ENCODE measurements around the gene NXPH3.
A peak's percentile ranks its signal among the peaks of the same experiment; 100 is the strongest.
"Not testable (repeated sequence)": the region's sequence is repeated elsewhere in the genome, so short reads cannot be mapped to it uniquely, and the experiment has no call there.

The NXPH3 gene

DNA sequence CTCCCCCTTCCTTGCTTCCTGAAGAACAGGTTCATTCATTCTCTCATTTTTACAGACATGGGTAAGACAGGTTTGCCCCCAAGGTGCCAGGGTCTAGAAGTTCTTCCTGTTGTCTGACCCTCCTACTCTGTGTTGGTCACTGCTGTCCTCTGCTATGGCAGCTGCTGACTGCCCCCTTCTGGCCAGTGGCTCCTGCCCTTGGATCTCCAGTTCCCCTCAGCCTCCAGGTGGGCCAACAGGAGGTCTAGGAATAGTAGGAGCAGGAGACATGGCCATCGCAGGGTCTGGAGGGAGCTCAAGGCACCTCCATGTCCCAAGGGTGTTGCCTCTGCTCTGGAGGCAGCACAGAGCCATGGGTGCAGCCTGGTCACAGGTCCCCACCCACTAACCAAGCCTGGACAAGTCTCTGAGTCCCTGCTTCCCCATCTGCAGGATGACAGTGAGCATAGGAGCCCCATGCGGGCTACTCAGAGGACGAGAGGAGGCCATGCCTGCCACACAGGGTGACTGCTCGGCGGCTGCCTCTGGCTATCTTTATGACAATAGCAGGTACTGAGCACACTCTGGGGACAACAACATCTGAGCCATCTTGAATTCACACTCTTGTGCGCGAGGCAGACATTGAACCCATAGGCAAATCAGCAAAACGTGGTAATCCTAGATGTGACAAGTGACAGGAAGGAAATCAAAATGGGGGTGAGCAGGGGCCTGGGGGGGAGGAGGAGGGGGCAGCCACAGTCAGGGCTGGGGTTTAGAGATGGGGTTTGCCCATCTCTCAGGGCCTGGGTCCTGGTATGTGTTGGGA lies 27.0 kb upstream of the NXPH3 start:
- TF ChIP-seq CTCF (IDR thresholded peaks at IDR 0.05; ENCODE audit: unreplicated experiment in 3 of 3): peak; percentile 16 to 23 (median 23)
- Mint-ChIP-seq H3K9me3 (no peaks in the 10 kb centered on the region), H3K27me3 (ENCODE audit: low read depth) (peaks cover 8% of the 10 kb centered on the region), H3K4me1 (peaks cover 75% of the 10 kb centered on the region), H3K27ac (peak overlapping the region; percentile 69 to 95 (median 90)), H3K36me3 (ENCODE audit: low read depth) (no peaks in the 10 kb centered on the region), H3K4me3 (peak overlapping the region in 2 of 3 experiments; percentile 47 to 56)

DNA sequence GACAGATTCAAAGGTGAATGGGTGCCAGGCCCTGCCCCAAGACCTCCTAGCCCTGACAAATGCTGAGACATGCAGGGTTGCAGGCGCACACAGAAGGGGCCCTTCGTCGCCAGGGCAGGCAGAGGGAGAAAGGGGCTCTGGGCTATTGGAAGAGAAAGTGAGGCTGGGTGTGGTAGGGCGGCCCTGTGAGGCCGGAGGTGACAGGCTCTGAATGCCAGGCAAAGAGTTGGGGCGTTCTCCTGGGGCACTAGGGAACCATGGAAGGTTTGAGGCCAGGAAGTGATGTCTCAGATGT lies 26.4 kb upstream of the NXPH3 start:
- no peak for TF ChIP-seq CTCF (IDR thresholded peaks at IDR 0.05; ENCODE audit: unreplicated experiment in 3 of 3)
- peak overlapping the region in 1 of 3 experiments; percentile 7 for H3K4me3 Mint-ChIP-seq
- H3K36me3 Mint-ChIP-seq (ENCODE audit: low read depth): no peaks in the 10 kb centered on the region
- peaks cover 75% of the 10 kb centered on the region for H3K4me1 Mint-ChIP-seq
- H3K27ac Mint-ChIP-seq: peak overlapping the region; percentile 69 to 90 (median 79)
- peaks cover 8% of the 10 kb centered on the region for H3K27me3 Mint-ChIP-seq (ENCODE audit: low read depth)
- H3K9me3 Mint-ChIP-seq: no peaks in the 10 kb centered on the region

GRCh38 chr17:49549691-49550678 lies 25.7 kb upstream of the NXPH3 start:
- Mint-ChIP-seq H3K4me3 (peak overlapping the region in 1 of 3 experiments; percentile 7), H3K27me3 (ENCODE audit: low read depth) (peaks cover 8% of the 10 kb centered on the region), H3K4me1 (peaks cover 76% of the 10 kb centered on the region), H3K9me3 (no peaks in the 10 kb centered on the region), H3K36me3 (ENCODE audit: low read depth) (no peaks in the 10 kb centered on the region), H3K27ac (peak overlapping the region; percentile 69 to 90 (median 79))
- no peak for TF ChIP-seq CTCF (IDR thresholded peaks at IDR 0.05; ENCODE audit: unreplicated experiment in 3 of 3)

DNA sequence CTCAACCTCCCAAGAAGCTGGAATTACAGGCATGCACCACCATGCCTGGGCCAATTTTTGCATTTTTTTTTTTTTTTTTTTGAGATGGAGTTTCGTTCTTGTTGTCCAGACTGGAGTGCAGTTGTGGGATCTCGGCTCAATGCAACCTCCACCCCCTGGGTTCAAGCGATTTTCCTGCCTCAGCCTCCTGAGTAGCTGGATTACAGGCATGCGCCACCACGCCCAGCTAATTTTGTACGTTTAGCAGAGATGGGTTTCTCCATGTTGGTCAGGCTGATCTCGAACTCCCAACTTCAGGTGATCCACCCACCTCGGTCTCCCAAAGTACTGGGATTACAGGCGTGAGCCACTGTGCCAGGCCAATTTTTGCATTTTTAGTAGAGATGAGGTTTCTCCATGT lies 24.9 kb upstream of the NXPH3 start:
- H3K36me3 Mint-ChIP-seq (ENCODE audit: low read depth); H3K4me3 Mint-ChIP-seq; H3K27me3 Mint-ChIP-seq (ENCODE audit: low read depth); H3K9me3 Mint-ChIP-seq: not testable (repeated sequence)
- peaks cover 78% of the 10 kb centered on the region for H3K4me1 Mint-ChIP-seq
- peak overlapping the region in 2 of 3 experiments; percentile 33 to 60 for H3K27ac Mint-ChIP-seq

DNA sequence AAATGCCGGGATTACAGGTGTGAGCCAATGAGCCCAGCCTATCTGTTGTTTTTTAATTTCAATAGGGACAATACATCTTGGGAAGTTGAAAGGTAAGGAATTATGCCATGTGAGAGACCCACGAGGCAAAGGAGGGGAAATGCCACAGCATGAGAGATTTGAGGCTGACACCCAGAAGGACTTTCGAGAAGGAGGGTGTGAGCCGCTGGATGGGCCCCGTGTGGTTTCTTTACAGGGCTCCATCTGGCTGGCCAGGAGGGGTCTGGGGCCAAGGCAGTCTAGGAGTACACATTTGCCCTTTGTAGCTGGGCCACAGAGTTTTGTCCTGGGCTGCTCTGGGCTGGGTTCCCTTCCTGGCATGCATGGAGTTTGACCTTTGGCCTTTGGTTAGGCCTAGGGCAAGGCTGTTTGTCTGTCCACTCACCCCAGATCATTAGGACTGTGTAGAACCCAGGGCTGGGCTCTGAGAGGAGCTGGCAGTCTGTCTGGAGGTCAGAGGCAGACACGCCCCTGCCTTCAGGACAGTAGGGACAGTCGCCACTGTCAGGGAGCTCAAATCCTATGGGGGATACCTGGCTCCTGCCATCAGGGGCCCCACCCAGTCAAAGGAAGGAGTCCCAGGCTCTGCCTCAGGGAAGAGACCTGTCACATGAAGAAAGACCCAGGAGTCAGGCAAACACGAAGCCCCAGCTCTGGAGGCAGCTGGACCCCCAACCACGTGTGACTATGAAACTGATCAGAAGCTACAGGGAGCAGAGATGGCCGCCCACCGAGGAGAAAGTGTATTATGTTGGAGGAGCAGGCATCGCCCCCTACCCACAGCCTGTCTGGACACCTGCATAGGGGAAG lies 24.2 kb upstream of the NXPH3 start:
- Mint-ChIP-seq H3K27ac (peak overlapping the region; percentile 49 to 81 (median 60)), H3K4me3 (no peak overlapping the region), H3K9me3 (no peaks in the 10 kb centered on the region), H3K4me1 (peaks cover 80% of the 10 kb centered on the region), H3K36me3 (ENCODE audit: low read depth) (no peaks in the 10 kb centered on the region), H3K27me3 (ENCODE audit: low read depth) (peaks cover 8% of the 10 kb centered on the region)
- TF ChIP-seq CTCF (IDR thresholded peaks at IDR 0.05; ENCODE audit: unreplicated experiment in 3 of 3): no peak

All from nephron (organoid).